SK-N-SH (cell line): ENCODE results near the gene SERPINA9. TPM values are rescaled to one million over a fixed set of nuclear protein-coding genes. Genes with fewer than 3 reads are reported as not detected.

Source experiments
- CTCF ChIA-PET: fragments of 300-600, 350-600 bp; formaldehyde crosslinking; extraction: SDS; loops from one replicate; lab custom pipeline; 2021; lab: Yijun Ruan, JAX
- POLR2A ChIA-PET: fragments of 350-600 bp; sonication (Branson Sonifier 250); formaldehyde crosslinking; extraction: SDS; loops from one replicate; lab custom pipeline; 2020; ENCODE audit warnings: antibody characterized with exemption, inconsistent platforms; lab: Yijun Ruan, JAX
- DNase-seq: peaks from one replicate; pipeline ENCODE4 v3.0.0; 2012
- H2AFZ ChIP-seq: fragments of 200-600 bp; sonication (generic); 2 replicates; pipeline ENCODE4 v1.8.1; 2016; ENCODE audit warnings: antibody characterized with exemption, mild to moderate bottlenecking, low read depth
- H3F3A ChIP-seq: fragments of 200-600 bp; sonication (generic); replicated peaks from 2 replicates; pipeline ENCODE3; 2016; ENCODE audit warnings: antibody characterized with exemption, mild to moderate bottlenecking; ENCODE audit not compliant: insufficient read depth
- H3K27ac ChIP-seq, 2 experiments: fragments of 200-500 bp in 1 of 2; fragments of 200-600 bp in 1 of 2; sonication (Bioruptor generic) in 1 of 2; sonication (generic), shearing (Covaris generic) in 1 of 2; 2 replicates each; pipeline versions ENCODE4 v1.5.1 to v1.6.1; 2014 to 2016; ENCODE audit warnings: low read depth in 2 of 2, inconsistent platforms in 1 of 2, low read length in 1 of 2, mild to moderate bottlenecking in 1 of 2, mixed read lengths in 1 of 2
- H3K27me3 ChIP-seq: fragments of 200-600 bp; sonication (generic), shearing (Covaris generic); 2 replicates; pipeline ENCODE4 v1.6.1; 2016; ENCODE audit warnings: mixed run types; ENCODE audit not compliant: insufficient read depth
- H3K36me3 ChIP-seq, 2 experiments: fragments of 200-500 bp in 1 of 2; fragments of 200-600 bp in 1 of 2; sonication (Bioruptor generic) in 1 of 2; sonication (generic) in 1 of 2; replicated peaks in 1 of 2; 2 replicates each; pipeline versions ENCODE3 to v1.5.1; 2014 to 2016; ENCODE audit warnings: low read length in 1 of 2, mild to moderate bottlenecking in 1 of 2; ENCODE audit not compliant: insufficient read depth in 2 of 2, control insufficient read depth in 1 of 2
- H3K4me1 ChIP-seq, 2 experiments: fragments of 200-500 bp in 1 of 2; fragments of 200-600 bp in 1 of 2; sonication (Bioruptor generic) in 1 of 2; sonication (generic), shearing (Covaris generic) in 1 of 2; 2 replicates each; pipeline versions ENCODE4 v1.5.1 to v1.6.1; 2014 to 2016; ENCODE audit warnings: low read depth in 1 of 2, low read length in 1 of 2, mixed run types in 1 of 2; ENCODE audit not compliant: insufficient read depth in 2 of 2, control insufficient read depth in 1 of 2
- H3K4me2 ChIP-seq: fragments of 200-600 bp; sonication (generic), shearing (Covaris generic); 2 replicates; pipeline ENCODE4 v1.6.1; 2017; ENCODE audit warnings: mixed run types
- H3K4me3 ChIP-seq, 2 experiments: fragments of 200-500 bp in 1 of 2; fragments of 200-600 bp in 1 of 2; sonication (Bioruptor generic) in 1 of 2; sonication (generic), shearing (Covaris generic) in 1 of 2; 2 replicates each; pipeline versions ENCODE4 v1.5.1 to v1.8.1; 2014 to 2016; ENCODE audit warnings: low read depth in 2 of 2, inconsistent platforms in 1 of 2, low read length in 1 of 2, mild to moderate bottlenecking in 1 of 2, mixed read lengths in 1 of 2, moderate library complexity in 1 of 2
- H3K79me2 ChIP-seq: fragments of 200-600 bp; sonication (generic); 2 replicates; pipeline ENCODE4 v1.8.1; 2017; ENCODE audit warnings: mild to moderate bottlenecking; ENCODE audit not compliant: insufficient read depth
- H3K9ac ChIP-seq: fragments of 200-600 bp; sonication (generic); 2 replicates; pipeline ENCODE4 v1.6.1; 2017; ENCODE audit warnings: mixed run types
- H3K9me2 ChIP-seq: fragments of 200-600 bp; sonication (generic); 2 replicates; pipeline ENCODE4 v1.6.1; 2017; ENCODE audit warnings: mixed run types
- H3K9me3 ChIP-seq: fragments of 200-600 bp; sonication (generic); 2 replicates; pipeline ENCODE4 v1.6.1; 2017; ENCODE audit warnings: mixed run types, mild to moderate bottlenecking, moderate library complexity
- H4K20me1 ChIP-seq: fragments of 200-600 bp; sonication (generic); 2 replicates; pipeline ENCODE4 v1.6.1; 2017; ENCODE audit warnings: mild to moderate bottlenecking, mixed run types; ENCODE audit not compliant: insufficient read depth
- CHD2 ChIP-seq: fragments of 150-350 bp; IDR thresholded peaks from 2 replicates; pipeline ENCODE4 v1.6.1; 2018; ENCODE audit warnings: low read length; ENCODE audit not compliant: partially characterized antibody
- ELF1 ChIP-seq: IDR thresholded peaks from 2 replicates; pipeline ENCODE4 v1.4.0; 2012
- EP300 ChIP-seq, 2 experiments: IDR thresholded peaks; 2 replicates each; pipeline versions ENCODE4 v1.4.0 to v1.6.1; 2012; ENCODE audit warnings: borderline replicate concordance in 1 of 2, low read depth in 1 of 2, low read length in 1 of 2
- FOSL2 ChIP-seq: IDR thresholded peaks from 2 replicates; pipeline ENCODE4 v1.4.0; 2012; ENCODE audit warnings: low read depth, mild to moderate bottlenecking, moderate library complexity, borderline replicate concordance
- FOXJ3 ChIP-seq: sonication (generic); formaldehyde crosslinking; IDR thresholded peaks from 2 replicates; pipeline ENCODE4 v1.5.1; 2020; ENCODE audit warnings: mild to moderate bottlenecking, missing genetic modification reagents
- FOXM1 ChIP-seq: IDR thresholded peaks from 2 replicates; pipeline ENCODE4 v1.4.0; 2012; ENCODE audit warnings: low read depth, mild to moderate bottlenecking
- GABPA ChIP-seq: IDR thresholded peaks from 2 replicates; pipeline ENCODE4 v1.4.0; 2012; ENCODE audit warnings: low read depth, mild to moderate bottlenecking
- GATA2 ChIP-seq: sonication (generic); formaldehyde crosslinking; IDR thresholded peaks from 2 replicates; pipeline ENCODE4 v1.5.0; 2020; ENCODE audit warnings: mild to moderate bottlenecking, missing genetic modification reagents
- IRF3 ChIP-seq: fragments of 150-350 bp; IDR thresholded peaks from 2 replicates; pipeline ENCODE4 v1.6.1; 2016; ENCODE audit warnings: mild to moderate bottlenecking, low read depth, low read length
- MEF2A ChIP-seq: IDR thresholded peaks from 2 replicates; pipeline ENCODE4 v1.4.0; 2012; ENCODE audit warnings: low read depth, borderline replicate concordance
- MXI1 ChIP-seq: IDR thresholded peaks from 2 replicates; pipeline ENCODE4 v1.6.1; 2012; ENCODE audit warnings: mild to moderate bottlenecking, low read depth, low read length, improper control_type of control experiment
- NFIC ChIP-seq: IDR thresholded peaks from 2 replicates; pipeline ENCODE4 v1.4.0; 2012; ENCODE audit warnings: borderline replicate concordance
- NRF1 ChIP-seq: IDR thresholded peaks from 2 replicates; pipeline ENCODE4 v1.6.1; 2012; ENCODE audit warnings: low read depth, mild to moderate bottlenecking, low read length
- POLR2AphosphoS5 ChIP-seq: IDR thresholded peaks from 2 replicates; pipeline ENCODE4 v1.6.1; 2012; ENCODE audit warnings: low read depth, low read length
- RCOR1 ChIP-seq: fragments of 150-350 bp; IDR thresholded peaks from 2 replicates; pipeline ENCODE4 v1.6.1; 2017; ENCODE audit warnings: antibody characterized with exemption, low read length
- RXRA ChIP-seq: IDR thresholded peaks from 2 replicates; pipeline ENCODE4 v1.4.0; 2012; ENCODE audit warnings: low read depth, mild to moderate bottlenecking, borderline replicate concordance
- SIN3A ChIP-seq: IDR thresholded peaks from 2 replicates; pipeline ENCODE4 v1.6.1; 2012; ENCODE audit warnings: low read depth, mild to moderate bottlenecking, low read length, moderate library complexity, borderline replicate concordance
- SMC3 ChIP-seq: IDR thresholded peaks from 2 replicates; pipeline ENCODE4 v1.6.1; 2012; ENCODE audit warnings: low read depth, low read length, improper control_type of control experiment
- TEAD4 ChIP-seq: IDR thresholded peaks from 2 replicates; pipeline ENCODE4 v1.4.0; 2012; ENCODE audit warnings: mild to moderate bottlenecking, borderline replicate concordance; ENCODE audit not compliant: insufficient read depth
- YY1 ChIP-seq: IDR thresholded peaks from 2 replicates; pipeline ENCODE4 v1.4.0; 2012; ENCODE audit warnings: low read depth, mild to moderate bottlenecking
- ZBTB33 ChIP-seq: IDR thresholded peaks from 2 replicates; pipeline ENCODE4 v1.4.0; 2012; ENCODE audit warnings: low read depth, borderline replicate concordance
- WGBS: methylation state at CpG from one replicate; pipeline ENCODE4 v1.1.6; 2017; ENCODE audit warnings: low lambda C conversion rate; 5-methylcytosine and 5-hydroxymethylcytosine counted together
- polyA plus RNA-seq, 3 experiments: library from polyadenylated mRNA; depleted of rRNA; stranded (reverse); fragments of >200 nt; gene quantifications; 2 replicates each; pipeline ENCODE4 v1.2.3, GENCODE V29; 2012
- TF ChIP-seq, protein P1 (sequence below): IDR thresholded peaks from 2 replicates; pipeline ENCODE4; 2012
- TF ChIP-seq, protein P2 (sequence below): fragments of 150-350 bp; IDR thresholded peaks from 2 replicates; pipeline ENCODE4 v1.6.1; 2017; ENCODE audit warnings: antibody characterized with exemption, low read length, low read depth, borderline replicate concordance
- TF ChIP-seq, protein P3 (sequence below): IDR thresholded peaks from 2 replicates; pipeline ENCODE4 v1.4.0; 2012; ENCODE audit warnings: low read depth, borderline replicate concordance

Gene SERPINA9
- polyA plus RNA-seq, 1 of the 3 experiments (the other 2 are of a cell fraction): not detected

- Histone ChIP-seq H3K4me2 (no peak overlapping the region), H3K9me2 (no peaks in the 10 kb centered on the region), H4K20me1 (no peaks in the 10 kb centered on the region), H3K4me3 (no peak overlapping the region), H3K4me1 (no peaks in the 10 kb centered on the region), H3K79me2 (no peaks in the 10 kb centered on the region), H3K27me3 (no peaks in the 10 kb centered on the region; the same call in 1 of the 2 replicates), H3K9ac (no peak overlapping the region), H3K9me3 (no peaks in the 10 kb centered on the region), H3K36me3 (no peaks in the 10 kb centered on the region), H2AFZ (no peak overlapping the region), H3F3A (no peaks in the 10 kb centered on the region), H3K27ac (no peak overlapping the region)
- DNase-seq: no peak
- TF ChIP-seq CHD2: no peak
- no peak for TF ChIP-seq RCOR1
- TF ChIP-seq NFIC: no peak
- TF ChIP-seq POLR2AphosphoS5: no peak
- no peak for TF ChIP-seq MXI1
- TF ChIP-seq GATA2 (CRISPR knock-in tag): no peak
- TF ChIP-seq YY1: no peak
- no peak for TF ChIP-seq IRF3
- TF ChIP-seq MEF2A: no peak
- no peak for TF ChIP-seq SMC3
- TF ChIP-seq, protein P1, sequence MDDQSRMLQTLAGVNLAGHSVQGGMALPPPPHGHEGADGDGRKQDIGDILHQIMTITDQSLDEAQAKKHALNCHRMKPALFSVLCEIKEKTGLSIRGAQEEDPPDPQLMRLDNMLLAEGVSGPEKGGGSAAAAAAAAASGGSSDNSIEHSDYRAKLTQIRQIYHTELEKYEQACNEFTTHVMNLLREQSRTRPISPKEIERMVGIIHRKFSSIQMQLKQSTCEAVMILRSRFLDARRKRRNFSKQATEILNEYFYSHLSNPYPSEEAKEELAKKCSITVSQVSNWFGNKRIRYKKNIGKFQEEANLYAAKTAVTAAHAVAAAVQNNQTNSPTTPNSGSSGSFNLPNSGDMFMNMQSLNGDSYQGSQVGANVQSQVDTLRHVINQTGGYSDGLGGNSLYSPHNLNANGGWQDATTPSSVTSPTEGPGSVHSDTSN: no peak
- TF ChIP-seq ELF1: no peak
- TF ChIP-seq FOXJ3: no peak
- no peak for TF ChIP-seq FOSL2
- no peak for TF ChIP-seq GABPA
- TF ChIP-seq EP300 (IDR thresholded peaks at IDR 0.05; ENCODE audit: borderline replicate concordance in 1 of 2, low read depth in 1 of 2, low read length in 1 of 2): no peak
- TF ChIP-seq FOXM1: no peak
- ChIA-PET POLR2A (no interaction called here), CTCF (interaction anchor here (1.2 to 2.8 kb wide), 3 partner anchors 28 to 35 kb away, joined by 3 to 10 read pairs (median 4); no protein-coding TSS in a partner anchor)
- WGBS: 0% methylated on average over 1 of the region's 1 CpG
These were observed 17.9 kb downstream of the SERPINA9 start for GRCh38 chr14:94458096-94458495.

DNA sequence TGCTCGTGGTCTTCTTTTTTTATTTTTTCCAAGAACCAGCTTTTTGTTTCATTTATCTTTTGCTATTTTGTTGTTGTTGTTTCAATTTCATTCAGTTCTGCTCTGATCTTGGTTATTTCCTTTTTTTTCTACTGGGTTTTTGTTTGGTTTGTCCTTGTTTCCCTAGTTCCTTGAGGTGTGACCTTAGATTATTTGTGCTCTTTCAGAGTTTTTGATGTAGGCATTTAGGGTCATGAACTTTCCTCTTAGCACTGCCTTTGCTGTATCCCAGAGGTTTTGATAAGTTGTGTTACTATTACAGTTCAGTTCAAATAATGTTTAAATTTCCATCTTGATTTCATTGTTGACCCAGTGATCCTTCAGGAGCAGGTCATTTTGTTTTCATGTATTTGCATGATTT, 20.1 kb downstream of the SERPINA9 start:
- no peak overlapping the region for H3K9ac ChIP-seq
- no peaks in the 10 kb centered on the region for H3F3A ChIP-seq
- H3K9me3 ChIP-seq: no peaks in the 10 kb centered on the region
- H3K4me2 ChIP-seq: no peak overlapping the region
- no peaks in the 10 kb centered on the region for H3K36me3 ChIP-seq
- no peaks in the 10 kb centered on the region for H3K9me2 ChIP-seq
- no peak overlapping the region for H3K4me3 ChIP-seq
- no peaks in the 10 kb centered on the region for H4K20me1 ChIP-seq
- DNase-seq: no peak
- H3K79me2 ChIP-seq: no peaks in the 10 kb centered on the region
- WGBS: 0% methylated on average over 1 of the region's 1 CpG
- CTCF ChIA-PET: no interaction called here
- H3K27ac ChIP-seq: no peak overlapping the region
- no peak overlapping the region for H2AFZ ChIP-seq
- H3K4me1 ChIP-seq: no peaks in the 10 kb centered on the region
- POLR2A ChIA-PET: no interaction called here
- H3K27me3 ChIP-seq: peaks cover 10% of the 10 kb centered on the region; the same call in 1 of the 2 replicates
- no peak for TF ChIP-seq RCOR1
- TF ChIP-seq NRF1: no peak
- TF ChIP-seq, protein P2, sequence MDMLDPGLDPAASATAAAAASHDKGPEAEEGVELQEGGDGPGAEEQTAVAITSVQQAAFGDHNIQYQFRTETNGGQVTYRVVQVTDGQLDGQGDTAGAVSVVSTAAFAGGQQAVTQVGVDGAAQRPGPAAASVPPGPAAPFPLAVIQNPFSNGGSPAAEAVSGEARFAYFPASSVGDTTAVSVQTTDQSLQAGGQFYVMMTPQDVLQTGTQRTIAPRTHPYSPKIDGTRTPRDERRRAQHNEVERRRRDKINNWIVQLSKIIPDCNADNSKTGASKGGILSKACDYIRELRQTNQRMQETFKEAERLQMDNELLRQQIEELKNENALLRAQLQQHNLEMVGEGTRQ: no peak
- no peak for TF ChIP-seq GABPA
- TF ChIP-seq ZBTB33: no peak
- TF ChIP-seq, protein P3, sequence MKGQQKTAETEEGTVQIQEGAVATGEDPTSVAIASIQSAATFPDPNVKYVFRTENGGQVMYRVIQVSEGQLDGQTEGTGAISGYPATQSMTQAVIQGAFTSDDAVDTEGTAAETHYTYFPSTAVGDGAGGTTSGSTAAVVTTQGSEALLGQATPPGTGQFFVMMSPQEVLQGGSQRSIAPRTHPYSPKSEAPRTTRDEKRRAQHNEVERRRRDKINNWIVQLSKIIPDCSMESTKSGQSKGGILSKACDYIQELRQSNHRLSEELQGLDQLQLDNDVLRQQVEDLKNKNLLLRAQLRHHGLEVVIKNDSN: no peak
- TF ChIP-seq TEAD4: no peak
- no peak for TF ChIP-seq YY1
- no peak for TF ChIP-seq FOSL2
- no peak for TF ChIP-seq RXRA
- no peak for TF ChIP-seq POLR2AphosphoS5
- no peak for TF ChIP-seq SIN3A
